GM13976 (cell line): Measurements from ENCODE around the gene RAB44.

ENCODE experiments used
- DNase-seq: peaks from one replicate; pipeline ENCODE4 v3.0.0; 2012; ENCODE audit warnings: low spot score
- in situ Hi-C: fragments of 300-500 bp; cut with MboI; formaldehyde crosslinking; loops from one replicate; pipeline ENCODE4 v1.12.0; 2022; ENCODE audit warnings: low sequenced_read_pairs, mixed read lengths, inconsistent platforms; ENCODE audit not compliant: unreplicated experiment
- TF ChIP-seq, protein P1 (sequence below): IDR thresholded peaks from 2 replicates; pipeline ENCODE4 v1.5.1; 2012; ENCODE audit warnings: borderline replicate concordance, mild to moderate bottlenecking; ENCODE audit not compliant: insufficient read depth; ENCODE audit errors: extremely low read depth, missing control alignments, control extremely low read depth

Gene RAB44

DNA sequence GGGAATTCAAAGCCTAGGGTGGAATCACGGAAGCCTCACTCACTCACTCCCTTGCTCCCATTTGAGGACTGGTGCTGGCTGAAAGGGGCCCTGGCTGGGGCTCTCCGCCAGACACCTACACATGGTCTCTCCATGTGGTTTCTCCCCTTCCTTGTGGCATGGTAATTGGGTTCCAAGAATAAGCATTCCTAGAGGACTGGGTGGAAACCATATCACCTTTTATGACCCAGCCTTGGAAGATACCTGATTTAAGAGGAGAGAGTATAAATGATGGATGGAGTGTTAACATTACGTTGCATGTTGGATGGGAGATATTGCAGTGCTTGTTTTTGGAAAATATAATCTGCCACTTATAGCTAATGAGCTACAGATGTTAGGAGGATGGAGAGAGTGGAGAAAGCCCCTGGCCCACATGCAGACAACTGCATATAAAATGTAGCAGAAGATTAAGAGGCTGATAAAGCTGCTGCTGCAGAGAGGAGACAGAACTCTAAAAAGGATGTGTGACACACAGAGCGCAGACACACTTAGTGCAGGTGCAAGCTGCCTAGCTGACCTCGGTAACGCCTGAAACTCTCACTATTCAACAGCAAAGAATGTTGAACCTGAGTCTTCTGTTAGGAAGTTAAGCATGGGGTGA, 42.4 kb upstream of the RAB44 start:
- in situ Hi-C loops = no loop called here
- no peak for DNase-seq
- TF ChIP-seq, protein P1, sequence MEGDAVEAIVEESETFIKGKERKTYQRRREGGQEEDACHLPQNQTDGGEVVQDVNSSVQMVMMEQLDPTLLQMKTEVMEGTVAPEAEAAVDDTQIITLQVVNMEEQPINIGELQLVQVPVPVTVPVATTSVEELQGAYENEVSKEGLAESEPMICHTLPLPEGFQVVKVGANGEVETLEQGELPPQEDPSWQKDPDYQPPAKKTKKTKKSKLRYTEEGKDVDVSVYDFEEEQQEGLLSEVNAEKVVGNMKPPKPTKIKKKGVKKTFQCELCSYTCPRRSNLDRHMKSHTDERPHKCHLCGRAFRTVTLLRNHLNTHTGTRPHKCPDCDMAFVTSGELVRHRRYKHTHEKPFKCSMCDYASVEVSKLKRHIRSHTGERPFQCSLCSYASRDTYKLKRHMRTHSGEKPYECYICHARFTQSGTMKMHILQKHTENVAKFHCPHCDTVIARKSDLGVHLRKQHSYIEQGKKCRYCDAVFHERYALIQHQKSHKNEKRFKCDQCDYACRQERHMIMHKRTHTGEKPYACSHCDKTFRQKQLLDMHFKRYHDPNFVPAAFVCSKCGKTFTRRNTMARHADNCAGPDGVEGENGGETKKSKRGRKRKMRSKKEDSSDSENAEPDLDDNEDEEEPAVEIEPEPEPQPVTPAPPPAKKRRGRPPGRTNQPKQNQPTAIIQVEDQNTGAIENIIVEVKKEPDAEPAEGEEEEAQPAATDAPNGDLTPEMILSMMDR = no peak

- in situ Hi-C loops = no loop called here
- TF ChIP-seq, protein P1 = no peak
- DNase-seq = no peak
These were observed 41.2 kb upstream of the RAB44 start for GRCh38 chr6:36656441-36656840.

DNA sequence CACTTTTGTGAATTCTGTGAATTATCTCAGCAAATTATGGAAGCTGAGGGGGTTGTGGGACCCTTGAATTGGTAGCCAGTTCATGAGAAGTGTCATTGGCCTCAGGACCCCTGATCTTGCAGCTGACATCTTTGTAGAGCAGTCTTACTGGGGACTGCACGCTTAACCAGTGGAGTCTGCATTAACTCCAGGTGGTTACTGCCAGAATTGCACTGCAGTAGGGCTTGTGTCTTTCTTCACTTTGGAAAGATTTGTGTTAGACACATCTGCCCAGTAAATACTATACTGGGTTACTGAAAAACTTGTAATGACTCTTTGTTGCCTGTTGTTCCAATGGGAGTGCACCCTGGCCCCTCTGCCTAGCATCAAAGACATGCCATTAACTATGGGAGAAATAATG, 40.4 kb upstream of the RAB44 start:
- TF ChIP-seq, protein P1 = no peak
- in situ Hi-C loops = no loop called here
- DNase-seq = no peak

DNA sequence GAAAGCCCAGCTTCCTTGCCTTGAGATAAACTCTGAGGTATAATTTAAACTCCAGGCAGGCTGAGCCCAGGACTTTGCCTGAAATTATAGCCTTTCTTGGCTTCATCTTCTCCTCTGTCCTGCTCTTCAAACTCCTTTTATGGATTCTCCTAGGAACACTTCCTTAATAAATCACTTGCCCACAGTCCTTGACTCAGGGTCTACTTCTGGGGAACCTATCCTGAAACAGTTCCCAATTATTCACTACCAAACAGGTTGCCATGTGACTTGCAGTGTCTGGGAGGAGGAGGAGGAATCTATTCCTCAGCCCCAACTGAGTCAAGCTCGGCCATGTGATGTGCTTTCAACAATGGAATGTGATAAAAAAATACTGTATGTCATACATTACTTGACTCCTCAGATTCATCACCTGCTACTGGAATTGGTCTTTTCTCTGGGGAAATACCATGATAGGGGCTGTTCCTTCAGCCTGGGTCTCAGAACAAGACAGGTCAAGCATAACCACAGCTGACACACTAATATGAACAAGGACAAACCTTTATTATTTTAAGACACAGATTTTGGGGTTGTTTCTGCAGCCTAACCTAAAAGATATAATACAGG, 39.6 kb upstream of the RAB44 start:
- TF ChIP-seq, protein P1 = no peak
- in situ Hi-C loops = no loop called here
- no peak for DNase-seq

DNA sequence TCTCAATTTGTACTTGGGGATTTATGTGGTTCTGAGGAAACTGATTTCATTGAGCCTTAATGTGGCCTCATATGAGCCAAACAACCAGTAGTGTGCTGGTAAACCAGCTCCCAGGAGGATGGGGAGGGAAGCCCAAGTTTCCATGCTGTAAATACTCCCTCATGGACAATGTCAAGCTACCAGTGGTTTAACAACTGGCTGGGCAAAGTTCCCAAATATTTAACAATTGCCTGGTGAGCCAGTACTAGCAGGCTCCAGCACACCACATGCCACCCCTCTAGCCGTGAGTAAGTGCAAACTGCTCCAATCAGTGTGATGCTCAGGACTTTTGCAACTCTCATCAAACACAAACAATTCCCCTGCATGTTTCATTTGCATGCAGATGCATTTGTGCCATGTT, 38.4 kb upstream of the RAB44 start:
- no peak for DNase-seq
- in situ Hi-C loops = no loop called here
- TF ChIP-seq, protein P1 = no peak

GRCh38 chr6:36660771-36661471, 36.7 kb upstream of the RAB44 start:
- no peak for DNase-seq
- in situ Hi-C loops = no loop called here
- TF ChIP-seq, protein P1 = no peak

- in situ Hi-C loops = no loop called here
- no peak for DNase-seq
- TF ChIP-seq, protein P1 = no peak
These were observed 35.2 kb upstream of the RAB44 start for GRCh38 chr6:36662380-36662779.
